Measurements from ENCODE around the gene PCDH17.

The PCDH17 gene

GRCh38 chr13:57629391-57629804 is 2.1 kb upstream of the PCDH17 start:
- peak overlapping the region; percentile 93 for H3K4me3 Mint-ChIP-seq
- H3K27me3 Mint-ChIP-seq (ENCODE audit: low read depth, poor library complexity) = peaks cover 55% of the 10 kb centered on the region
- peak; percentile 50 for DNase-seq
- H3K27ac Mint-ChIP-seq = no peak overlapping the region
- TF ChIP-seq CTCF (IDR thresholded peaks at IDR 0.05) = no peak
- H3K4me1 Mint-ChIP-seq = peaks cover 54% of the 10 kb centered on the region
- H3K9me3 Mint-ChIP-seq = peaks cover 23% of the 10 kb centered on the region
- peaks cover 17% of the 10 kb centered on the region for H3K36me3 Mint-ChIP-seq (ENCODE audit: low read depth)

GRCh38 chr13:57629821-57630235 is 1.7 kb upstream of the PCDH17 start:
- Mint-ChIP-seq H3K27ac (no peak overlapping the region), H3K4me3 (peak overlapping the region; percentile 93), H3K9me3 (peaks cover 27% of the 10 kb centered on the region), H3K4me1 (peaks cover 56% of the 10 kb centered on the region), H3K36me3 (ENCODE audit: low read depth) (peaks cover 22% of the 10 kb centered on the region), H3K27me3 (ENCODE audit: low read depth, poor library complexity) (peaks cover 59% of the 10 kb centered on the region)
- peak; percentile 96 for DNase-seq
- no peak for TF ChIP-seq CTCF (IDR thresholded peaks at IDR 0.05)

- H3K4me1 Mint-ChIP-seq = peaks cover 58% of the 10 kb centered on the region
Measured at GRCh38 chr13:57630661-57631595, 616 bp upstream of the PCDH17 start.

GRCh38 chr13:57632276-57633140 is 964 bp downstream of the PCDH17 start:
- peak overlapping the region; percentile 93 for H3K4me3 Mint-ChIP-seq
- peak overlapping the region; percentile 43 for H3K27ac Mint-ChIP-seq
- peaks cover 29% of the 10 kb centered on the region for H3K9me3 Mint-ChIP-seq
- H3K27me3 Mint-ChIP-seq (ENCODE audit: low read depth, poor library complexity) = peaks cover 70% of the 10 kb centered on the region
- H3K36me3 Mint-ChIP-seq (ENCODE audit: low read depth) = peaks cover 28% of the 10 kb centered on the region
- TF ChIP-seq CTCF (IDR thresholded peaks at IDR 0.05) = no peak
- peaks cover 70% of the 10 kb centered on the region for H3K4me1 Mint-ChIP-seq
- peak; percentile 43 for DNase-seq

More at GRCh38 chr13:57630661-57631595, 616 bp upstream of the PCDH17 start:
- peaks cover 25% of the 10 kb centered on the region for H3K36me3 Mint-ChIP-seq (ENCODE audit: low read depth)
- H3K27ac Mint-ChIP-seq = peak overlapping the region; percentile 43
- no peak for TF ChIP-seq CTCF (IDR thresholded peaks at IDR 0.05)
- peak; percentile 23 for DNase-seq
- peak overlapping the region; percentile 93 for H3K4me3 Mint-ChIP-seq
- H3K9me3 Mint-ChIP-seq = peaks cover 29% of the 10 kb centered on the region
- H3K27me3 Mint-ChIP-seq (ENCODE audit: low read depth, poor library complexity) = peaks cover 67% of the 10 kb centered on the region

DNA sequence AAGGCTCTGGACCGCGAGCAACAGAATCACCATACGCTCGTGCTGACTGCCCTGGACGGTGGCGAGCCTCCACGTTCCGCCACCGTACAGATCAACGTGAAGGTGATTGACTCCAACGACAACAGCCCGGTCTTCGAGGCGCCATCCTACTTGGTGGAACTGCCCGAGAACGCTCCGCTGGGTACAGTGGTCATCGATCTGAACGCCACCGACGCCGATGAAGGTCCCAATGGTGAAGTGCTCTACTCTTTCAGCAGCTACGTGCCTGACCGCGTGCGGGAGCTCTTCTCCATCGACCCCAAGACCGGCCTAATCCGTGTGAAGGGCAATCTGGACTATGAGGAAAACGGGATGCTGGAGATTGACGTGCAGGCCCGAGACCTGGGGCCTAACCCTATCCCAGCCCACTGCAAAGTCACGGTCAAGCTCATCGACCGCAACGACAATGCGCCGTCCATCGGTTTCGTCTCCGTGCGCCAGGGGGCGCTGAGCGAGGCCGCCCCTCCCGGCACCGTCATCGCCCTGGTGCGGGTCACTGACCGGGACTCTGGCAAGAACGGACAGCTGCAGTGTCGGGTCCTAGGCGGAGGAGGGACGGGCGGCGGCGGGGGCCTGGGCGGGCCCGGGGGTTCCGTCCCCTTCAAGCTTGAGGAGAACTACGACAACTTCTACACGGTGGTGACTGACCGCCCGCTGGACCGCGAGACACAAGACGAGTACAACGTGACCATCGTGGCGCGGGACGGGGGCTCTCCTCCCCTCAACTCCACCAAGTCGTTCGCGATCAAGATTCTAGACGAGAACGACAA is 1.8 kb downstream of the PCDH17 start:
- Mint-ChIP-seq H3K9me3 (peaks cover 29% of the 10 kb centered on the region), H3K36me3 (ENCODE audit: low read depth) (peaks cover 28% of the 10 kb centered on the region), H3K4me1 (peaks cover 64% of the 10 kb centered on the region), H3K4me3 (peak overlapping the region; percentile 93), H3K27ac (no peak overlapping the region), H3K27me3 (ENCODE audit: low read depth, poor library complexity) (peaks cover 70% of the 10 kb centered on the region)
- TF ChIP-seq CTCF (IDR thresholded peaks at IDR 0.05) = peak; percentile 50
- peak; percentile 68 for DNase-seq
